Hepatocyte (in vitro differentiated cells): Measurements from ENCODE around the gene GATA6.

Experiments used
- EZH2 ChIP-seq: fragments of 200-600 bp; sonication (generic); IDR thresholded peaks from 2 replicates; pipeline ENCODE4 v1.6.1; 2016; ENCODE audit warnings: antibody characterized with exemption, mild to moderate bottlenecking, borderline replicate concordance
- EZH2phosphoT487 ChIP-seq: fragments of 200-600 bp; sonication (generic); IDR thresholded peaks from one replicate; pipeline ENCODE4 v1.6.1; 2018; ENCODE audit warnings: antibody characterized with exemption, mild to moderate bottlenecking, low read depth, moderate library complexity; ENCODE audit not compliant: unreplicated experiment, severe bottlenecking

GRCh38 chr18:22229456-22230124, 60.2 kb downstream of the GATA6 start:
- no peak for TF ChIP-seq EZH2
- no peak for TF ChIP-seq EZH2phosphoT487
